Activated CD8-positive, alpha-beta memory T cell treated with anti-CD3 and anti-CD28 coated beads, Interleukin-2, amount 50 U/mL, for 24 hours (primary cell): ENCODE data around the gene POLR3GL.
A peak's percentile ranks its signal among the peaks of the same experiment; 100 is the strongest.

Source experiments
- DNase-seq: peaks from one replicate; pipeline ENCODE4 v3.0.0-alpha.2; 2020; ENCODE audit errors: extremely low read depth

Gene POLR3GL

GRCh38 chr1:145975216-145975615, 10.7 kb downstream of the POLR3GL start:
- DNase-seq: no peak

- no peak for DNase-seq
Observed at GRCh38 chr1:145977016-145977415, 12.5 kb downstream of the POLR3GL start.

GRCh38 chr1:145977486-145978470, 13.3 kb downstream of the POLR3GL start:
- DNase-seq: no peak

GRCh38 chr1:145978471-145978853, 14.0 kb downstream of the POLR3GL start:
- DNase-seq: no peak

GRCh38 chr1:145978854-145979745, 14.6 kb downstream of the POLR3GL start:
- peak; percentile 68 for DNase-seq

GRCh38 chr1:145979746-145980456, 15.4 kb downstream of the POLR3GL start:
- DNase-seq: no peak

GRCh38 chr1:145980457-145980994, 16.0 kb downstream of the POLR3GL start:
- no peak for DNase-seq

- DNase-seq: no peak
Observed at GRCh38 chr1:145982010-145982723, 17.7 kb downstream of the POLR3GL start.

- no peak for DNase-seq
Observed at GRCh38 chr1:145983206-145983675, 18.8 kb downstream of the POLR3GL start.

GRCh38 chr1:145983960-145984830, 19.7 kb downstream of the POLR3GL start:
- no peak for DNase-seq

GRCh38 chr1:145985129-145985501, 20.6 kb downstream of the POLR3GL start:
- DNase-seq: no peak

GRCh38 chr1:145985502-145986439, 21.3 kb downstream of the POLR3GL start:
- DNase-seq: no peak

- no peak for DNase-seq
Observed at GRCh38 chr1:145986551-145986950, 22.1 kb downstream of the POLR3GL start.

GRCh38 chr1:145987926-145988325, 23.4 kb downstream of the POLR3GL start:
- DNase-seq: no peak

- DNase-seq: no peak
Observed at GRCh38 chr1:145988773-145989172, 24.3 kb downstream of the POLR3GL start.

- DNase-seq: no peak
Observed at GRCh38 chr1:145990249-145990855, 25.9 kb downstream of the POLR3GL start.

- no peak for DNase-seq
Observed at GRCh38 chr1:145991735-145992412, 27.4 kb downstream of the POLR3GL start.

- DNase-seq: no peak
Observed at GRCh38 chr1:145992502-145992936, 28.0 kb downstream of the POLR3GL start.
